HepG2 (cell line): ENCODE data around the gene FAM24B. TPM values are rescaled to one million over a fixed set of nuclear protein-coding genes. Genes with fewer than 3 reads are reported as not detected.
A peak's percentile ranks its signal among the peaks of the same experiment; 100 is the strongest.

Experiments
- ATAC-seq: fragments of 200-7000 bp; cut with Tn5 transposase; 3 replicates; pipeline ENCODE4 v1.9.1; 2020; ENCODE audit warnings: mild to moderate bottlenecking, moderate library complexity
- BruUV-seq: library from RNA; stranded (reverse); fragments of 400-500 nt; replicated peaks from 2 replicates; lab custom pipeline; 2021; lab: Mats Ljungman, UMichigan
- CTCF ChIA-PET: fragments of 300-600 bp; formaldehyde crosslinking; extraction: SDS; loops from one replicate; lab custom pipeline; 2021; ENCODE audit warnings: low total read pairs, inconsistent platforms, low intra/inter-chr PET ratio; lab: Yijun Ruan, JAX
- POLR2A ChIA-PET: fragments of 350-600 bp; sonication (Branson Sonifier 250); formaldehyde crosslinking; loops from one replicate; lab custom pipeline; 2020; ENCODE audit warnings: antibody characterized with exemption, inconsistent platforms; lab: Yijun Ruan, JAX
- DNase-seq: peaks from one replicate; pipeline ENCODE4 v3.0.0-alpha.2; 2015; ENCODE audit warnings: low spot score
- FAIRE-seq: peaks from 3 replicates; lab custom pipeline; 2011; peaks lifted over from hg19 to GRCh38; lab: Jason Lieb, UNC
- H2AFZ ChIP-seq: one replicate; pipeline ENCODE4 v1.6.1; 2011; ENCODE audit warnings: low read length, inconsistent platforms
- H3K27ac ChIP-seq: fragments of 300-600 bp; 3 replicates; pipeline ENCODE4 v1.8.0; 2011; ENCODE audit warnings: mixed run types, mild to moderate bottlenecking, mixed read lengths, low read length, inconsistent platforms; ENCODE audit not compliant: insufficient read depth; ENCODE audit errors: extremely low read length
- H3K27me3 ChIP-seq, 2 experiments: fragments of 200-600 bp in 1 of 2; 2 replicates in 1 of 2; 3 replicates in 1 of 2; pipeline versions ENCODE4 v1.6.0 to v1.8.0; 2011; ENCODE audit warnings: low read length in 2 of 2, mild to moderate bottlenecking in 2 of 2, moderate library complexity in 2 of 2, inconsistent platforms in 1 of 2; ENCODE audit not compliant: insufficient read depth in 2 of 2, control insufficient read depth in 1 of 2
- H3K36me3 ChIP-seq, 2 experiments: fragments of 200-600 bp in 1 of 2; replicated peaks in 1 of 2; 2 replicates in 1 of 2; 3 replicates in 1 of 2; pipeline versions ENCODE4 v1.5.1 to v1.8.0; 2011; ENCODE audit warnings: low read length in 2 of 2, inconsistent platforms in 1 of 2; ENCODE audit not compliant: insufficient read depth in 2 of 2, control insufficient read depth in 1 of 2
- H3K4me1 ChIP-seq: 2 replicates; pipeline ENCODE4 v1.5.1; 2012; ENCODE audit warnings: low read length, inconsistent platforms; ENCODE audit not compliant: insufficient read depth
- H3K4me2 ChIP-seq: 2 replicates; pipeline ENCODE4 v1.6.0; 2011; ENCODE audit warnings: low read depth, low read length, inconsistent platforms
- H3K4me3 ChIP-seq, 3 experiments: fragments of 200-600 bp in 1 of 3; sonication (generic), shearing (Covaris generic) in 1 of 3; replicated peaks in 1 of 3; 2 replicates each; pipeline ENCODE4 v1.5.1; 2011 to 2016; ENCODE audit warnings: low read length in 3 of 3, inconsistent platforms in 2 of 3, low read depth in 2 of 3, mild to moderate bottlenecking in 2 of 3, control low read depth in 1 of 3, mixed read lengths in 1 of 3; ENCODE audit not compliant: insufficient read depth in 1 of 3
- H3K79me2 ChIP-seq: one replicate; pipeline ENCODE4 v1.6.1; 2011; ENCODE audit warnings: low read length, inconsistent platforms; ENCODE audit not compliant: insufficient read depth
- H3K9ac ChIP-seq: 2 replicates; pipeline ENCODE4 v1.6.0; 2011; ENCODE audit warnings: mild to moderate bottlenecking, low read depth, low read length, inconsistent platforms; ENCODE audit not compliant: insufficient read depth
- H3K9me3 ChIP-seq: 2 replicates; pipeline ENCODE4 v1.5.1; 2012; ENCODE audit warnings: mild to moderate bottlenecking, low read length
- H4K20me1 ChIP-seq: 2 replicates; pipeline ENCODE4 v1.6.0; 2011; ENCODE audit warnings: inconsistent platforms, mild to moderate bottlenecking, low read length, moderate library complexity; ENCODE audit not compliant: insufficient read depth
- AKAP8 ChIP-seq: sonication (generic); formaldehyde crosslinking; IDR thresholded peaks from 2 replicates; pipeline ENCODE4 v1.5.1; 2020; ENCODE audit warnings: mild to moderate bottlenecking, missing genetic modification reagents
- HOXA7 ChIP-seq: sonication (generic); formaldehyde crosslinking; IDR thresholded peaks from 2 replicates; pipeline ENCODE4 v1.8.1; 2022; ENCODE audit warnings: mild to moderate bottlenecking, missing genetic modification reagents, moderate library complexity
- KLF12 ChIP-seq: sonication (generic); formaldehyde crosslinking; IDR thresholded peaks from 2 replicates; pipeline ENCODE4 v1.4.0; 2020; ENCODE audit warnings: missing genetic modification reagents, borderline replicate concordance
- TBP ChIP-seq: sonication (generic); formaldehyde crosslinking; IDR thresholded peaks from 2 replicates; pipeline ENCODE4 v1.5.0; 2020; ENCODE audit warnings: missing genetic modification reagents
- TCF7L2 ChIP-seq: IDR thresholded peaks from 2 replicates; pipeline ENCODE4 v1.6.1; 2011; ENCODE audit warnings: mild to moderate bottlenecking, low read depth, low read length, moderate library complexity
- TEAD2 ChIP-seq: sonication (generic); formaldehyde crosslinking; IDR thresholded peaks from 2 replicates; pipeline ENCODE4 v1.9.0; 2021; ENCODE audit warnings: missing genetic modification reagents
- TRIM24 ChIP-seq: sonication (generic); formaldehyde crosslinking; IDR thresholded peaks from 2 replicates; pipeline ENCODE4 v1.8.0; 2022; ENCODE audit warnings: mild to moderate bottlenecking, missing genetic modification reagents
- ZNF224 ChIP-seq: sonication (generic); formaldehyde crosslinking; IDR thresholded peaks from 2 replicates; pipeline ENCODE4 v1.5.0; 2020; ENCODE audit warnings: mild to moderate bottlenecking, missing genetic modification reagents
- ZNF772 ChIP-seq: sonication (generic); formaldehyde crosslinking; IDR thresholded peaks from 2 replicates; pipeline ENCODE4 v1.5.0; 2020; ENCODE audit warnings: mild to moderate bottlenecking, missing genetic modification reagents
- ZNF773 ChIP-seq: sonication (generic); formaldehyde crosslinking; IDR thresholded peaks from 2 replicates; pipeline ENCODE4 v1.4.0; 2020; ENCODE audit warnings: missing genetic modification reagents, borderline replicate concordance
- WGBS: methylation state at CpG from one replicate; pipeline ENCODE4 v1.1.6; 2017; ENCODE audit warnings: low lambda C conversion rate; 5-methylcytosine and 5-hydroxymethylcytosine counted together
- in situ Hi-C: cut with HindIII; loops from 2 replicates; pipeline ENCODE4 v1.10.0; 2017; ENCODE audit warnings: low pct_unique_long_range_greater_than_20kb; ENCODE audit not compliant: extremely low pct_ligation_motif_present
- intact Hi-C: fragments of 100-400 bp; cut with micrococcal nuclease; formaldehyde crosslinking; loops from one replicate; pipeline ENCODE4 v1.10.0; 2022; ENCODE audit not compliant: unreplicated experiment
- polyA plus RNA-seq, 8 experiments: library from polyadenylated mRNA; depleted of rRNA in 3 of 8; stranded (reverse) in 7 of 8; unstranded in 1 of 8; fragments of >200 nt; fragmentation: Illumina TruSeq in 4 of 8; extraction: Trizol in 4 of 8; gene quantifications; 2 replicates each; pipeline versions ENCODE4 v1.2.1 to v1.2.3, GENCODE V29; 2011 to 2016; ENCODE audit warnings: low read depth in 4 of 8, missing spikeins in 1 of 8, mixed read lengths in 1 of 8; ENCODE audit not compliant: insufficient read depth in 1 of 8
- total RNA-seq, 5 experiments: library from RNA; depleted of rRNA; stranded (reverse); fragments of >200 nt; fragmentation: Illumina TruSeq; extraction: Trizol; gene quantifications; 2 replicates each; pipeline ENCODE4 v1.2.3, GENCODE V29; 2016; ENCODE audit warnings: low read depth in 1 of 5
- TF ChIP-seq, protein P1 (sequence below): sonication (generic); formaldehyde crosslinking; IDR thresholded peaks from 2 replicates; pipeline ENCODE4 v1.5.0; 2020; ENCODE audit warnings: missing genetic modification reagents
- TF ChIP-seq, protein P2 (sequence below): sonication (generic); formaldehyde crosslinking; conservative IDR thresholded peaks from 2 replicates; pipeline ENCODE4 v1.8.0; 2022; ENCODE audit warnings: low read depth, missing genetic modification reagents
- TF ChIP-seq, protein P3 (sequence below): IDR thresholded peaks from 2 replicates; pipeline ENCODE4 v1.6.1; 2016; ENCODE audit warnings: missing biosample characterization, missing genetic modification reagents, low read depth
- TF ChIP-seq, protein P4 (sequence below): sonication (generic); formaldehyde crosslinking; conservative IDR thresholded peaks from 2 replicates; pipeline ENCODE4 v1.8.1; 2023; ENCODE audit warnings: missing genetic modification reagents
- TF ChIP-seq, protein P5 (sequence below): sonication (generic); formaldehyde crosslinking; IDR thresholded peaks from 2 replicates; pipeline ENCODE4 v1.5.1; 2020; ENCODE audit warnings: missing genetic modification reagents, mild to moderate bottlenecking, borderline replicate concordance

Gene FAM24B
- total and polyA plus RNA-seq, 2 of the 13 experiments (the other 11 are each of a cell fraction or from before 2014, with no cell fraction given), result 1.9 to 3.0 TPM

DNA sequence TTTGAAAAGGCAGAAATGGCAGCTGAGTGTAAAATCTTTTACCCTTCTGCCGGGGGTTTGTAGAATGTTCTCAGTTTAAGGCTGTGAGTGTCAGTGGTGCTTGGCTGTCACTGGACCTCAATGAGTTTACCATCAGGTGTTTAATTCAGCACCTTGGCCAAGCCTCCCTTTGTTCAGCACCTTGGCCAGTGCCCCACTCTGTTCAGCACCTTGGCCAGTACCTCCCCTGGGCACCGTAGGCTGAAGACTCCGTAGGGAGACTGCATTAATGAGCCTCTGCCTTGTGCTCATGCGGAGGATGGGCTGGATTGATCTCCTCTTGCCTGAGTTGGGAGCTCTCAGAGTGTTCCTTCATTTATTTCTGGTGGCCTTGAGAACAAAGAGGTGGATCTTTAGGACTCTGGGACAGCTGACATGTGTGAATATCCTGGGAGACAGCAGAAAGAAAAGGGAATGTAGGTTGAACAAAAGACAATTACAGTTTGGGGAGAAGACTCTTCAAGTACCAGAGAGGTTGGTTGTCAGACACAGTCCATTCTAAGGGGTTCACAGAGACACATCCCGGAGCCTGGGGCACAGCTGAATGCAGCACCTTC, 32.6 kb upstream of the FAM24B start (continued):
- TF ChIP-seq, protein P1, sequence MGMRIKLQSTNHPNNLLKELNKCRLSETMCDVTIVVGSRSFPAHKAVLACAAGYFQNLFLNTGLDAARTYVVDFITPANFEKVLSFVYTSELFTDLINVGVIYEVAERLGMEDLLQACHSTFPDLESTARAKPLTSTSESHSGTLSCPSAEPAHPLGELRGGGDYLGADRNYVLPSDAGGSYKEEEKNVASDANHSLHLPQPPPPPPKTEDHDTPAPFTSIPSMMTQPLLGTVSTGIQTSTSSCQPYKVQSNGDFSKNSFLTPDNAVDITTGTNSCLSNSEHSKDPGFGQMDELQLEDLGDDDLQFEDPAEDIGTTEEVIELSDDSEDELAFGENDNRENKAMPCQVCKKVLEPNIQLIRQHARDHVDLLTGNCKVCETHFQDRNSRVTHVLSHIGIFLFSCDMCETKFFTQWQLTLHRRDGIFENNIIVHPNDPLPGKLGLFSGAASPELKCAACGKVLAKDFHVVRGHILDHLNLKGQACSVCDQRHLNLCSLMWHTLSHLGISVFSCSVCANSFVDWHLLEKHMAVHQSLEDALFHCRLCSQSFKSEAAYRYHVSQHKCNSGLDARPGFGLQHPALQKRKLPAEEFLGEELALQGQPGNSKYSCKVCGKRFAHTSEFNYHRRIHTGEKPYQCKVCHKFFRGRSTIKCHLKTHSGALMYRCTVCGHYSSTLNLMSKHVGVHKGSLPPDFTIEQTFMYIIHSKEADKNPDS (CRISPR knock-in tag), result peak; percentile 98
- TF ChIP-seq, protein P2, sequence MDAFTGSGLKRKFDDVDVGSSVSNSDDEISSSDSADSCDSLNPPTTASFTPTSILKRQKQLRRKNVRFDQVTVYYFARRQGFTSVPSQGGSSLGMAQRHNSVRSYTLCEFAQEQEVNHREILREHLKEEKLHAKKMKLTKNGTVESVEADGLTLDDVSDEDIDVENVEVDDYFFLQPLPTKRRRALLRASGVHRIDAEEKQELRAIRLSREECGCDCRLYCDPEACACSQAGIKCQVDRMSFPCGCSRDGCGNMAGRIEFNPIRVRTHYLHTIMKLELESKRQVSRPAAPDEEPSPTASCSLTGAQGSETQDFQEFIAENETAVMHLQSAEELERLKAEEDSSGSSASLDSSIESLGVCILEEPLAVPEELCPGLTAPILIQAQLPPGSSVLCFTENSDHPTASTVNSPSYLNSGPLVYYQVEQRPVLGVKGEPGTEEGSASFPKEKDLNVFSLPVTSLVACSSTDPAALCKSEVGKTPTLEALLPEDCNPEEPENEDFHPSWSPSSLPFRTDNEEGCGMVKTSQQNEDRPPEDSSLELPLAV, result peak; percentile 99
- peak; percentile 96 for TF ChIP-seq AKAP8 (CRISPR knock-in tag)
- TF ChIP-seq, protein P3, sequence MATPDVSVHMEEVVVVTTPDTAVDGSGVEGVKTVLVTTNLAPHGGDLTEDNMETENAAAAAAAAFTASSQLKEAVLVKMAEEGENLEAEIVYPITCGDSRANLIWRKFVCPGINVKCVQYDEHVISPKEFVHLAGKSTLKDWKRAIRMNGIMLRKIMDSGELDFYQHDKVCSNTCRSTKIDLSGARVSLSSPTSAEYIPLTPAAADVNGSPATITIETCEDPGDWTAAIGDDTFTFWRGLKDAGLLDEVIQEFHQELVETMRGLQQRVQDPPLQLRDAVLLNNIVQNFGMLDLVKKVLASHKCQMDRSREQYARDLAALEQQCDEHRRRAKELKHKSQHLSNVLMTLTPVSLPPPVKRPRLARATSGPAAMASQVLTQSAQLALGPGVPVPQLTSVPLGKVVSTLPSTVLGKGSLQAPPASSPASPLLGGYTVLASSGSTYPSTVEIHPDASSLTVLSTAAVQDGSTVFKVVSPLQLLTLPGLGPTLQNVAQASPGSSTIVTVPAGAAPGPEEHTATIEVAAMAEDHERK (CRISPR knock-in tag), result peak; percentile 81; the same call in 1 of the 2 replicates

DNA sequence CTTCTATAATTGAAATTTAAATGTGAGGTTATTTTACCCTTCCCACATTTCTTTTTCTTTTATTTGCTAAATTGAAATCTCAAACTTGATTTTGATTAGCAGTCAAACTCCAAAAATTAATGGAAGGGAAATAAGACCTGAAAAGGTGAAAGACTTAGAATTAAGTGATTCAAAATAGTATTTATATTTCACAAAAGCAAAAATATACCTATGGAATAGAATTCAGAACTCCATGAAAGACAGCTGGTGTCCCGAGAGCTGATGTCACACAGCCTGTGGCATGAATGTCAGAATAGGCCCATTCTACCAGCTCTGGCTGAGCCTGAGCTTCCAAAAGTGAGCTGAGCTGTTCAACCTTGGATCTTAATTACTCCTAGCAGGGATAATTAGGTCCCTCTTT, 30.9 kb upstream of the FAM24B start, which contains the start of gene FAM24A:
Gene FAM24A (plus strand): TSS at position 301 of the 400 bp plus-strand sequence. CDS start 1,025 bp downstream, outside the sequence.
- H3K4me3 ChIP-seq, result no peak within 1 kb of the TSS
- ATAC-seq (no peak), DNase-seq (no peak), FAIRE-seq (no peak)
- BruUV-seq, result no TSS peak
- no peak within 1 kb of the TSS for H3K4me2 ChIP-seq
- ChIA-PET POLR2A (no interaction called here), CTCF (no interaction called here)
- no peak for TF ChIP-seq KLF12 (CRISPR knock-in tag)
- TF ChIP-seq HOXA7, result no peak
- TF ChIP-seq, protein P4, sequence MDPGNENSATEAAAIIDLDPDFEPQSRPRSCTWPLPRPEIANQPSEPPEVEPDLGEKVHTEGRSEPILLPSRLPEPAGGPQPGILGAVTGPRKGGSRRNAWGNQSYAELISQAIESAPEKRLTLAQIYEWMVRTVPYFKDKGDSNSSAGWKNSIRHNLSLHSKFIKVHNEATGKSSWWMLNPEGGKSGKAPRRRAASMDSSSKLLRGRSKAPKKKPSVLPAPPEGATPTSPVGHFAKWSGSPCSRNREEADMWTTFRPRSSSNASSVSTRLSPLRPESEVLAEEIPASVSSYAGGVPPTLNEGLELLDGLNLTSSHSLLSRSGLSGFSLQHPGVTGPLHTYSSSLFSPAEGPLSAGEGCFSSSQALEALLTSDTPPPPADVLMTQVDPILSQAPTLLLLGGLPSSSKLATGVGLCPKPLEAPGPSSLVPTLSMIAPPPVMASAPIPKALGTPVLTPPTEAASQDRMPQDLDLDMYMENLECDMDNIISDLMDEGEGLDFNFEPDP (CRISPR knock-in tag), result no peak
- TF ChIP-seq, protein P5, sequence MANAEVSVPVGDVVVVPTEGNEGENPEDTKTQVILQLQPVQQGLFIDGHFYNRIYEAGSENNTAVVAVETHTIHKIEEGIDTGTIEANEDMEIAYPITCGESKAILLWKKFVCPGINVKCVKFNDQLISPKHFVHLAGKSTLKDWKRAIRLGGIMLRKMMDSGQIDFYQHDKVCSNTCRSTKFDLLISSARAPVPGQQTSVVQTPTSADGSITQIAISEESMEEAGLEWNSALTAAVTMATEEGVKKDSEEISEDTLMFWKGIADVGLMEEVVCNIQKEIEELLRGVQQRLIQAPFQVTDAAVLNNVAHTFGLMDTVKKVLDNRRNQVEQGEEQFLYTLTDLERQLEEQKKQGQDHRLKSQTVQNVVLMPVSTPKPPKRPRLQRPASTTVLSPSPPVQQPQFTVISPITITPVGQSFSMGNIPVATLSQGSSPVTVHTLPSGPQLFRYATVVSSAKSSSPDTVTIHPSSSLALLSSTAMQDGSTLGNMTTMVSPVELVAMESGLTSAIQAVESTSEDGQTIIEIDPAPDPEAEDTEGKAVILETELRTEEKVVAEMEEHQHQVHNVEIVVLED, result no peak
- TF ChIP-seq TRIM24 (CRISPR knock-in tag), result no peak
- TF ChIP-seq ZNF224 (CRISPR knock-in tag), result no peak
- TF ChIP-seq ZNF773, result no peak
- TF ChIP-seq TBP (CRISPR knock-in tag), result no peak
- TF ChIP-seq TEAD2, result no peak
- no peak for TF ChIP-seq ZNF772
- no peak for TF ChIP-seq TCF7L2
- no peaks in the 10 kb centered on the region for H3K4me1 ChIP-seq
- intact Hi-C loops (no loop called here), in situ Hi-C loops (no loop called here)
- H3K9me3 ChIP-seq, result no peaks in the 10 kb centered on the region
- H2AFZ ChIP-seq, result no peak within 1 kb of the TSS
- 0 out of 5 replicates have a peak, but pooled peaks cover 0 to 3% of the 10 kb centered on the region in 2 experiments for H3K27me3 ChIP-seq
- no peak within 1 kb of the TSS for H3K9ac ChIP-seq
- no peaks in the 10 kb centered on the region for H3K36me3 ChIP-seq
- H3K79me2 ChIP-seq, result no peaks in the 10 kb centered on the region
- no peaks in the 10 kb centered on the region; the same call in 1 of the 2 replicates for H4K20me1 ChIP-seq
- no peak within 1 kb of the TSS for H3K27ac ChIP-seq
- WGBS, result 5% methylated on average over 1 of the region's 1 CpG
